Measurements from ENCODE around the gene NCAPG2. TPM values are rescaled to one million over a fixed set of nuclear protein-coding genes. Genes with fewer than 3 reads are reported as not detected.

The NCAPG2 gene
- total RNA-seq, 4 donors from 2014 or later: 7.3 to 23.1 (median 13.7) TPM

DNA sequence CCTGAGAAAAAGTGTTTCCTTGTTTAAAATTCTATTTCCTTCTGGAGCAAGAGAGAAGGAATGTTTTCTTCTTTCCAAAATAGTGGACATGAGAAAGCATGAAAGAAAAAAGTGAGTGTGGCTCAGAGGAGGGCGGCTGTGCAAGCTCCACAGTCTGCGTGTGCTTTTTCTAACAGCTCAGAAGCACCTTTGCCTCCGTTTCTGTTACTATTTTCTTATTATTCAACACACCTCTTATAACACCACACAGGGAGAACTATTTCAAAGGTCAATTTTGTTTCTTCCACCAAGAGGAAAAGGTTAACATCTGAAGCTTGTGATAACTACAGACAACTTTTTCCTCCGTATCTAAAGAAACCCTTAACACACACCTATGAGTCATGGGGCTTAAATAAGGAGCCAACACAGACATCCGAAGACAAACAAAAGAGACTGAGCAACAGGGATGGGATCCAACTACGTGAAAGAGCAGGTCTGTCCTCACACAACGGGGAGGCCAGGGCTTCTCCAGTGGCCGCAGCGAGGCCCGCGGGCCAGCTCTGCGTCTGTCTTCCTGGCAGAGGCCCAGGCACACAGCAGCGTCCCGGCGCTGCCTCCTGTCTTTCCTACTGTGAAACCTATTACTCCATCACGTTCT lies 36.2 kb upstream of the NCAPG2 start:
- DNase-seq: no peak
- no peaks in the 10 kb centered on the region for H3K9me3 ChIP-seq
- 20 to 53% methylated on average over 15 to 16 of the region's 16 CpGs for WGBS, 2 donors
- H3K4me1 ChIP-seq: peaks cover 0 to 31% (median 10%) of the 10 kb centered on the region in 3 donors
- no peak overlapping the region for H3K4me3 ChIP-seq
- intact Hi-C loops (cut with DNase I): no loop called here
- H3K36me3 ChIP-seq: peaks cover 24 to 100% (median 30%) of the 10 kb centered on the region in 3 donors
- no peaks in the 10 kb centered on the region for H3K27me3 ChIP-seq
- TF ChIP-seq, protein P1, sequence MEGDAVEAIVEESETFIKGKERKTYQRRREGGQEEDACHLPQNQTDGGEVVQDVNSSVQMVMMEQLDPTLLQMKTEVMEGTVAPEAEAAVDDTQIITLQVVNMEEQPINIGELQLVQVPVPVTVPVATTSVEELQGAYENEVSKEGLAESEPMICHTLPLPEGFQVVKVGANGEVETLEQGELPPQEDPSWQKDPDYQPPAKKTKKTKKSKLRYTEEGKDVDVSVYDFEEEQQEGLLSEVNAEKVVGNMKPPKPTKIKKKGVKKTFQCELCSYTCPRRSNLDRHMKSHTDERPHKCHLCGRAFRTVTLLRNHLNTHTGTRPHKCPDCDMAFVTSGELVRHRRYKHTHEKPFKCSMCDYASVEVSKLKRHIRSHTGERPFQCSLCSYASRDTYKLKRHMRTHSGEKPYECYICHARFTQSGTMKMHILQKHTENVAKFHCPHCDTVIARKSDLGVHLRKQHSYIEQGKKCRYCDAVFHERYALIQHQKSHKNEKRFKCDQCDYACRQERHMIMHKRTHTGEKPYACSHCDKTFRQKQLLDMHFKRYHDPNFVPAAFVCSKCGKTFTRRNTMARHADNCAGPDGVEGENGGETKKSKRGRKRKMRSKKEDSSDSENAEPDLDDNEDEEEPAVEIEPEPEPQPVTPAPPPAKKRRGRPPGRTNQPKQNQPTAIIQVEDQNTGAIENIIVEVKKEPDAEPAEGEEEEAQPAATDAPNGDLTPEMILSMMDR (IDR thresholded peaks at IDR 0.05): no peak
- TF ChIP-seq POLR2A (IDR thresholded peaks at IDR 0.05): no peak
- peak overlapping the region; percentile 57 to 79 (median 66) for H3K27ac ChIP-seq

DNA sequence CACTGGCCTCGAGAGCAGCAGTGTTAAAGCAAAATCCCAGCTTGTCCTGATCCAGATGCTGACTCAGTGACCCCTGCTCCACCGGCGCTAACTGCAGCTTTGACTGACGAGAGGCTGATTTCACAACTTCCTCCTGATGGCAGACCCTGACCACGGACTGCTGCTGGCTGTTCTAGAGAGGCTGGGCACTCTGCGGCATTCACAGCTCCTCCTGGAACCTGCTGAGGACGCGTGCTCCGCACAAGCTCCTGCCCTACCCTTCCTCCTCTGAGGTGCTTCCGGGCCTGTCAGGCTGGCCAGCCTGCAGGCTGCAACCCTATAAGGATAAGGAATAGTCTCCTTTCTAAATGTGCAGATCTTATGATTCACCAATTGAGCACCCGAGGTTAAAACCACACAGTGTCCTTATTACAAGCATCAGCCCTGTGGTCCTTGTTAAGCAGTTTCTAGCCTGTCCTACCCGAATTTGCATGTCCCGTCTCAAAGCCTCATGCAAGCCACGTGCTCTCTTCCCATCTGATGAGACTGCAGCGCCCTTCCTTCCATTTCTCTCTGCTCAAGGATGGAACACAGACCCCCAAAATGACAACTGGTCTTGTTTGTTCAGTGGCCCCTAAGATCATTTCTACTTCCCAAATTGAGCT lies 35.5 kb upstream of the NCAPG2 start:
- Histone ChIP-seq H3K9me3 (no peaks in the 10 kb centered on the region), H3K4me1 (peaks cover 0 to 31% (median 10%) of the 10 kb centered on the region in 3 donors), H3K4me3 (no peak overlapping the region), H3K27me3 (no peaks in the 10 kb centered on the region), H3K27ac (peak overlapping the region; percentile 57 to 79 (median 66)), H3K36me3 (peaks cover 25 to 100% (median 37%) of the 10 kb centered on the region in 3 donors)
- TF ChIP-seq, protein P1 (IDR thresholded peaks at IDR 0.05): no peak
- no peak for TF ChIP-seq POLR2A (IDR thresholded peaks at IDR 0.05)
- no peak for DNase-seq
- intact Hi-C loops (cut with DNase I): no loop called here
- WGBS, 2 donors: 46 to 52% methylated on average over 13 to 15 of the region's 15 CpGs

DNA sequence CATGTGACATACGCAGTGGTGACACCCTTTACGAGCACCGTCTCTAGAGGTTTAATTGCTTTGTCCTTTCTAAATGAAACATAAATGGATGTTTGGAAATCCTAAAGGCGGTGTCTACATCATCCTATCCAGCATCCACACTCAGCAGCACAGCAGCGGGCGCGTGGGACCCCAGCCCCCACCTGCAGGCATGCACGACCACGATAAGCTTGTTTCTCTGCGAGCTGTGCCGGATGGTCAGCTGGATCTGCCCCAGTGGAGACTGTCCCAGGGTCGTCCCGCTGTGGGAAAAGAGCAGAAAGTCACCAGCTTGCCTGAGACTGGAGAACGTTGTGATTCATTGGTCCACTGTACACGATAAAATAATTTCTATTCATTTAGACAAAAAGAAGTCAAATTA lies 34.2 kb upstream of the NCAPG2 start:
- H3K4me3 ChIP-seq: no peak overlapping the region
- intact Hi-C loops (cut with DNase I): no loop called here
- no peaks in the 10 kb centered on the region for H3K9me3 ChIP-seq
- H3K27me3 ChIP-seq: no peaks in the 10 kb centered on the region
- no peak for DNase-seq
- WGBS, 2 donors: 81 to 89% methylated on average over 12 to 13 of the region's 15 CpGs
- peaks cover 25 to 100% (median 46%) of the 10 kb centered on the region in 3 donors for H3K36me3 ChIP-seq
- peak overlapping the region in 1 of 4 donors; percentile 16 for H3K27ac ChIP-seq
- H3K4me1 ChIP-seq: peaks cover 0 to 31% (median 10%) of the 10 kb centered on the region in 3 donors
- TF ChIP-seq, protein P1 (IDR thresholded peaks at IDR 0.05): no peak
- TF ChIP-seq POLR2A (IDR thresholded peaks at IDR 0.05): no peak

DNA sequence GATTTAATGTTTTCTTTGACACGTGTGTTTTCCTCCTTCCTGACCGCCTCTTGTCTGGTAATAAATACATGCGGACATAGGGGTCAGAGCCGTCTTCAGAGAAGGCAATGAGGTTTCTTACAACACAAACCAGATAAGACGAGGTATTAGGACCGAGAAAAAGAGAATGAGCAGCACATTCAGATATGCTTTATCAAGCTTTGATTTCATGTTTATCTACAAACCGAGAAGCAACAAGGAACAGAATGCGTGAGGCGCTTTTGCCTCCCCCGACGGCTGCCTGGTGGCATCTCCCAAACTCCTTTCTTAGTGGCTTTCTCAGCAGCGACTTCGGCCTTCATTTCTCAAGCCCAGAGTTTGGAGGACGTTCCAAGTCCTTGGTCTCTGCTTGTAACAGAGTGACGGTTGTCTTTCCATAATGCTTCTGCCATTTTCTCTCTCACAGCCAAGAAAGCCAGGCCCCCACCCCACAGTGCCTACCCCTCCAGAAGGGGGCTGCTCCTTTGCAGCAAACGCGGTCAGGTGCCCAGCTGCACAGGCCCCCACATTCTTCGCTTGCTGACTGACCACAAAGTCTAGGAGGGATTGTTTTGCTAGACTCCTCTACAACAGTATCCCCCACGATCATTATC lies 32.6 kb upstream of the NCAPG2 start:
- 90 to 91% methylated on average over 16 to 19 of the region's 19 CpGs for WGBS, 2 donors
- Histone ChIP-seq H3K27ac (no peak overlapping the region), H3K9me3 (no peaks in the 10 kb centered on the region), H3K4me1 (peaks cover 0 to 34% (median 10%) of the 10 kb centered on the region in 3 donors), H3K36me3 (peaks cover 25 to 98% (median 50%) of the 10 kb centered on the region in 3 donors), H3K27me3 (no peaks in the 10 kb centered on the region), H3K4me3 (no peak overlapping the region)
- TF ChIP-seq, protein P1 (IDR thresholded peaks at IDR 0.05): no peak
- no peak for TF ChIP-seq POLR2A (IDR thresholded peaks at IDR 0.05)
- intact Hi-C loops (cut with DNase I): no loop called here
- DNase-seq: no peak

DNA sequence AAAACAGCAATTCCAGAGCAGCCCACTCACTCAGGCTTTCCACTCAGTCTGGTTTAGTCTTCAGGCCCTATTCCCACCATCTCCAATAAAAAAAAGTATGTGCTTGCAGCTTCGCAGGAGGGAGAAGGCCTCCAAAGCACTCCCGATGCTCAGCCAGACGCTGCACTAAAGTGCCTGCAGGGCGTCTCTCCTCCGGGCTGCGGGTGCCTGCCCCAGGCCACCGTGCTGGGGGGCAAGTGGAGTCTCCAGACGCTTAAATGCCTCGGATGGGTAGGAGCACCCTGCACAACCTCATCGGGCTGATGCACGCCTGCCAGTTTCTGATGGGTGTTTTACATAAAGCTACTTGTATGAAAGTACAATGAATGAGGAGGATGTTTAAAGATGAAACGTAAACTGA lies 31.3 kb upstream of the NCAPG2 start:
- TF ChIP-seq POLR2A (IDR thresholded peaks at IDR 0.05): no peak
- TF ChIP-seq, protein P1 (IDR thresholded peaks at IDR 0.05): no peak
- no peak overlapping the region for H3K4me3 ChIP-seq
- peaks cover 0 to 22% (median 6%) of the 10 kb centered on the region in 3 donors for H3K4me1 ChIP-seq
- DNase-seq: no peak
- 90 to 94% methylated on average over 3 to 12 of the region's 12 CpGs for WGBS, 2 donors
- H3K27me3 ChIP-seq: no peaks in the 10 kb centered on the region
- intact Hi-C loops (cut with DNase I): no loop called here
- H3K36me3 ChIP-seq: peaks cover 18 to 98% (median 41%) of the 10 kb centered on the region in 3 donors
- no peak overlapping the region for H3K27ac ChIP-seq
- H3K9me3 ChIP-seq: no peaks in the 10 kb centered on the region
